GM21381 (cell line): Measurements from ENCODE around the gene RPUSD2.
"Not testable (repeated sequence)": the region's sequence is repeated elsewhere in the genome, so short reads cannot be mapped to it uniquely, and the experiment has no call there.

Experiments
- ATAC-seq: cut with Tn5 transposase; IDR thresholded peaks from one replicate; pipeline ENCODE4 v1.9.1; 2021; ENCODE audit warnings: mild to moderate bottlenecking, moderate library complexity; ENCODE audit not compliant: unreplicated experiment

RPUSD2 gene

GRCh38 chr15:40565333-40566238 is 3.5 kb upstream of the RPUSD2 start:
- ATAC-seq = no peak

- no peak for ATAC-seq
Measured at GRCh38 chr15:40567111-40567510, 2.0 kb upstream of the RPUSD2 start.

DNA sequence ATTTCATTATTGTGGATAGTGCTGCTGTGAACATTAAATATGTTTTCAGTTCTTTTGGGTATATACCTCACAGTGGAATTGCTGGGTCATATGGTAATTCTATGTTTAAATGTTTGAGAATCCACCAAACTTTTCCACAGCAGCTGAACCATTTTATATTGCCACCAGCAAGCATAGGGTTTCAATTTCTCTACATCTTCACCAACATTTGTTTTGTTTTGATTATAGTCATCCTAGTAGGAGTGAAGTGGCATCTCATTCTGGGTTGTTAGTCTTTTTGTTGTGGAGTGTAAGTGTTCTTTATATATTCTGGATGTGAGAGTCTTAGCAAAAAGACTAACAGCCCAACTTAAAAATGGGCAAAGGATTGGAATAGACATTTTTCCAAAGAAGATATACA is 6.0 kb downstream of the RPUSD2 start:
- ATAC-seq = no peak

- not testable (repeated sequence) for ATAC-seq
Measured at GRCh38 chr15:40576914-40577313, 7.8 kb downstream of the RPUSD2 start.

- no peak for ATAC-seq
Measured at GRCh38 chr15:40578892-40579291, 9.8 kb downstream of the RPUSD2 start.

- ATAC-seq = not testable (repeated sequence)
Measured at GRCh38 chr15:40581796-40582195, 12.7 kb downstream of the RPUSD2 start.

- ATAC-seq = no peak
Measured at GRCh38 chr15:40582726-40583246, 13.7 kb downstream of the RPUSD2 start.

DNA sequence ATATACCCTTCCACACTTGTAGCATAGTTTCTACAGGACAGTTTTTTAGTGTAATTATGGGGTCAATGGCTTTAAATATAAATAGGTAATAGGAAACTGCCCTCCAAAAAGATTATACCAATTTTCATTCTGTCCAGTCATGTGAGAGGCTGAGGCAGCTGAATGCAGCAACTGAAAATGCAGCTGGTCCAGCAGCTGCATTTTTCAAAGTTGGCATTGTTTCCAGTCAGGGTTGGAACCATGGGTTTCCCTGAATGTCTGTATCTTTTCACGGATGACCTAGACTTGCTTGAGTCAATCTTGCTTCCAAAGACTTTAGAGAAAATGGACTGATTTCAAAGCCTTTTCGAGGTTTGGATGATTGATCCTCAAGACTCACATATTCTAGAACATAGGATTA is 15.1 kb downstream of the RPUSD2 start:
- no peak for ATAC-seq

DNA sequence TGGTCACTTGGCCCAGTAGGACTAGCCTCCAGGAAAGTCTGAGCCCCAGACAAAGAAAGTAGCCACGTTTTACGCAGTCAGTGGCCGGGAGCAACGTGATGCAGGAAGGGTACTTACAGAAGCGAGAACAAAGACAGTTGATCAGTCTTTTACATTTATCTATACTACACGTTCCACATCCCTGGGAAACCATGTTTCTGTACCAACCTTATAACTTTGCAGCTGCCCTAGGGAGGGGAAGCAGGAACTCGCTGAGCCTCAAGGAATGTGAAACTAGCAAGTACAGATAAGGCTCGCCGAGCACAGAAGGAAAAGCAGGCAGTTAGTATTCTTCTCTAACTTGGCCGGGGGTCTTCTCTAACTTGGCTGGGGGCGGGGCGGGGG is 21.6 kb downstream of the RPUSD2 start:
- no peak for ATAC-seq

- ATAC-seq = no peak
Measured at GRCh38 chr15:40591389-40591788, 22.3 kb downstream of the RPUSD2 start.

DNA sequence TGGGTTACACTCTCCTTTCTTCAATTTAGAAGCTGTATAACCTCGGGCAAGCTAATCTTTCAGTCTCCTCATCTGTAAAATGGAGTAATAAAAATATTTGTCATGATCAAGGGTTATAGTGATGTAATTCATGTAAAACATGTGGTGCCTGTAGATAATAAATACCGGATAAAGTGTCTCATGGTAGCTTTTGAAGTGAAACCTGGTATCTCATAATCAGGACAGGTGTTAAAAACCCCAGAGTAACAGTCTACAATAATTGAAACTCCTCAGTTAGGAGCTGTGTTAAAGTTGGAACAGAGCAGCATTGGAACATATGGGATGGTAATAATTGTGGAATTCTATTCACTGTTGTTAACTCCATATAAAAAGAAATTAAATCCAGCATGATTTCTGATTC is 24.1 kb downstream of the RPUSD2 start:
- ATAC-seq = no peak

- ATAC-seq = peak; percentile 64
Measured at GRCh38 chr15:40593588-40594428, 24.7 kb downstream of the RPUSD2 start, which contains the start of gene KNL1. TSS of gene KNL1 (plus strand) at chr15:40594249. CDS start at chr15:40602932, 8,683 bp downstream.

DNA sequence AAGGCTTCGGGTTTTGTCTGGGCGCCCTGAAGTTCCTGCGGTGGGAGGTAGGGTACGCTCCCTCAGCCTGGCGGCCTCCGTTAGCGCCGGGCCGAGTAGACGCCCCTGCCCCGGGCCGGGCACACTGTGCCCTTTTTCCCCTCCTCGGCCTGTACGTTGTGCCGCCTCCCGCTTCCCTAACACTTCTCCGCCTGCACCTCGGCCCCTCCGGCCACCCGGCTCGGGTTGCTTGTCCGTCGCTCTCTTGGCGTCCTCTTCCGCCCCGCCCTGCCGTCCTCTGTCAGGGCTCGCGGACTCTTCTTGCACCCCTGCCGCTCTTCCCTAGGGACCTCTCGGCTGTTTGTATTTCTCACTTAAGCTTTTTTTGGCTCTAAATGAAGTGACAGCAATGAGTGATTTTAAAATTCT is 25.3 kb downstream of the RPUSD2 start:
- peak; percentile 47 for ATAC-seq

DNA sequence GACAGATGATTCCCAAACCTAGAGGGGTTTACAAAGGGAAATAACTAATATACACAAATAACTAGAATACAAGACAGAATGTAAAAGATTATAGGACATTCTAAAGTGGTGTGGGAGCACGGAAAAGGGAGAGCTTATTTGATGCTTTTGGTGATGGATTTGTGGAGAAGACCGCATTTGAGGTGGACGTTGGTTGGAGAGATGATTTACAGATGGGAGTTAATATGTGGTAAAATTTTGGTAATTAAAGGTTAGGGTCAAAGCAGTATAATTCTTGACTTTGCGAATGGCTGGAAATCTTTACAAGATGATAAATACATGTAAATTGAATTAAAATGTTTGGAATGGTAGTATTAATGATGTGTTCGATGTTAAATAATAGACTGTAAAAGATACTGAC is 26.1 kb downstream of the RPUSD2 start:
- ATAC-seq = no peak

DNA sequence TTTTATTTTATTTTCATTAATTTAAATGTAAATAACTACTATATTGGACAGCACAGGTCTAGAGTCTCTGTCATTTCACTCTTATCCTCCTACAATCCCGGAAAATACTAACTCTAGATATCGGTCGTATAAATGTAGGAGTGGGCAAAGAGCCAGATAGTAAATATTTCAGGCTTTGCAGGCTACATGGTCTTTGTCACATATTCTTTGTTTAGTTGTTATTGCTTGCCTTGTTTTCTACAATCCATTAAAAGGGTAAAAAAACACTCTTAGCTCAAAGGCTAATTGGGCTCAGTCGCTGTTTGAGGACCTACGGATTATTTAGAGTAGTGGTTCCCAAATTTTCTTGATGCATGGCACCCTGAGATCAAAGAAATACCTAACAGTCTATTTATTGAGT is 26.7 kb downstream of the RPUSD2 start:
- no peak for ATAC-seq

DNA sequence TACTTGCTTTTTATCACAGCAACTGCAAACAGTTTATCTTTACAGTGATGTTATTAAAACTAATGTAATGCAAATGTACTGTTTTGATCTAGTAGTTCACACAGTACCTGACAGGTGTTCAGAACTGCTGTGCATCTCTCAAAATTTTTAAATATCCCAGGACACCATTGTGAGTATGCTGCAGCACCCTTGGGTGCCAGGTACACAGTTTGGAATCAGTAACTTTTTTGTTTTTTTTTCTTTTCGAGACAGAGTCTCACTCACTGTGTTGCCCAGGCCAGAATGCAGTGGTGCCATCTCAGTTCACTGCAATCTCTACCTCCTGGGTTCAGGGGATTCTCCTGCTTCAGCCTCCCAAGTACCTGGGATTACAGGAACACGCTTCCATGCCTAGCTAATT is 27.9 kb downstream of the RPUSD2 start:
- no peak for ATAC-seq

GRCh38 chr15:40598126-40598525 is 29.0 kb downstream of the RPUSD2 start:
- ATAC-seq = no peak

DNA sequence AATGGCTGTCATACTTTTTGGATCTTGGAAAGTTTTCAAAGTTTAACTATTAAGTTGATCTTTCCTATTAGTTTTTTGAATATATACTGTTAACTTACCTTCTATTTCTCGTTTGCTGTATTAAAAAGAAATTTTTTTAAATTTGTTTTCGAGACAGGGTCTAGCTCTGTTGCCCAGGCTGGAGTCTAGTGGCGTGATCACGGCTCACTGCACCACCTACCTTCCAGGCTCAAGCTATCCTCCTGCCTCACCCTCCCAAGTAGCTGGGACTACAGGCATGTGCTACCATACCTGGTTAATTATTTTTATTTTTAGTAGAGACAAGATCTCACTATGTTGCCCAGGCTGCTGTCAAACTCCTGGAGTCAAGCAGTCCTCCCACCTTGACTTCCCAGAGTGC is 29.6 kb downstream of the RPUSD2 start:
- no peak for ATAC-seq

GRCh38 chr15:40600956-40601355 is 31.9 kb downstream of the RPUSD2 start:
- no peak for ATAC-seq

DNA sequence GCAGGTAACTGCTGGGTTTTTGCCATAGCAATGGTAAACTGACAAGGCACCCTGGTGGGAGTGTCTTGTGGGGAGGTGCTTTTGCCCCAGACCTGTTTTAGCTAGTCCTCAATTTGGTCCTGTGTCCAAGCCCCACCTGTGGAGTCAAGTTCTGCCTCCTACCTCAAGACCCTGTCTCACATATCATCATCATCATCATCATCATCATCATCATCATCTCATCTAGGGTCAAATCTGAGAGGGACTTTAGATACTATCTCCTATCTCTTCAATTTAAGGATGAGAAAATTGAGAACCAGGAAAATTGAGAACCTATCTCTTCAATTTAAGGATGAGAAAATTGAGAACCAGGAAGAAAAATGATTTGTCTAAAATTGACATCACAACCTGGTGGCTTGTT is 34.8 kb downstream of the RPUSD2 start:
- no peak for ATAC-seq

- no peak for ATAC-seq
Measured at GRCh38 chr15:40613080-40613479, 44.0 kb downstream of the RPUSD2 start.

DNA sequence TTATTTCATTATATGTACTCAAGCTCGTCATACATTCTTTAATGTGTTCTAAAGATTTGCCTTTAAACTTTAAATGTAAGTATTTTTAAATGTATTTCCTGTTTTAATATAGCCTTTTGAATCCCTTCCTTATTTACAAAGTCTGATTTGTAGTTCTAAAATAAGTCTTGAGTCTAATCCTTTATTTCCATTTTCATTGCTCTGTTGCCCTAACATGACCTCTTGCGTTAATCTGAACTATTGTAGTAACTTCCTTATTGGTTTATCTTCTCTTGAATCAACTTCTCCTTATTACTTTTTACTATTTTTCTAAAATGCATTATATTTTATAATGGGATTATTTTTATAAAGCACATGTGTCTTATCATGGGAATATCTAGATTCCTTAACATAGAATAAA is 48.9 kb downstream of the RPUSD2 start:
- ATAC-seq = no peak
